Stomach (tissue), 9 donors: Measurements from ENCODE around the gene SBF2. TPM values are rescaled to one million over a fixed set of nuclear protein-coding genes. Genes with fewer than 3 reads are reported as not detected.

Source experiments
- DNase-seq, 2 donors: peaks; one replicate each; pipeline versions ENCODE4 v3.0.0 to v3.0.0-alpha.2; 2013 to 2019
- H3K27ac ChIP-seq, 5 donors: fragments of 200-600 bp in 4 of 5; sonication (generic) in 4 of 5; one replicate each; pipeline ENCODE4 v1.5.1; 2013 to 2019; ENCODE audit warnings: mild to moderate bottlenecking in 1 of 5, moderate library complexity in 1 of 5
- H3K27me3 ChIP-seq, 3 donors: fragments of 200-600 bp; sonication (generic); one replicate each; pipeline ENCODE4 v1.5.1; 2017 to 2019; ENCODE audit warnings: mixed run types in 1 of 3
- H3K36me3 ChIP-seq, 4 donors: fragments of 200-600 bp; sonication (generic); 1 replicate in 3 of 4; 2 replicates in 1 of 4; pipeline ENCODE4 v1.5.1; 2016 to 2019
- H3K4me1 ChIP-seq, 4 donors: fragments of 200-600 bp; sonication (generic); one replicate each; pipeline ENCODE4 v1.5.1; 2016 to 2019
- H3K4me3 ChIP-seq, 4 donors: fragments of 200-600 bp; sonication (generic) in 3 of 4; one replicate each; pipeline ENCODE4 v1.5.1; 2016 to 2019; ENCODE audit warnings: mild to moderate bottlenecking in 1 of 4
- H3K9me3 ChIP-seq, 4 donors: fragments of 200-600 bp; sonication (generic); one replicate each; pipeline ENCODE4 v1.5.1; 2016 to 2019
- EP300 ChIP-seq: sonication (generic); formaldehyde crosslinking; IDR thresholded peaks from one replicate; pipeline ENCODE4 v1.6.1; 2017; ENCODE audit warnings: antibody characterized with exemption
- POLR2A ChIP-seq, 4 donors: fragments of 450-650 bp; IDR thresholded peaks; one replicate each; pipeline ENCODE4 v1.6.1; 2016; ENCODE audit warnings: antibody characterized with exemption in 4 of 4, control low read depth in 2 of 4, mild to moderate bottlenecking in 1 of 4, moderate library complexity in 1 of 4
- POLR2AphosphoS5 ChIP-seq, 3 donors: sonication (generic); formaldehyde crosslinking; IDR thresholded peaks; one replicate each; pipeline ENCODE4 v1.6.1; 2016; ENCODE audit warnings: antibody characterized with exemption in 3 of 3
- WGBS, 5 donors: extraction: QIAGEN DNeasy Blood & Tissue Kit in 3 of 5; methylation state at CpG; one replicate each; pipeline versions ENCODE4 v1.1.5 to v1.1.7; 2013 to 2018; 5-methylcytosine and 5-hydroxymethylcytosine counted together
- intact Hi-C: fragments of 100-400 bp; cut with DNase I; formaldehyde crosslinking; loops from one replicate; pipeline ENCODE4 v1.15.1; 2023; ENCODE audit warnings: low total_unique reads
- polyA plus RNA-seq, 3 donors: library from polyadenylated mRNA; stranded (reverse); fragments of 200-250 nt; gene quantifications; one replicate each; pipeline ENCODE4 v1.2.3, GENCODE V29; 2013
- total RNA-seq, 5 donors: library from RNA; depleted of rRNA; stranded (reverse); fragments of >200 nt; gene quantifications; one replicate each; pipeline versions ENCODE4 v1.1.0 to v1.2.3, GENCODE V29; 2014 to 2016
- TF ChIP-seq, protein P1 (sequence below), 7 experiments: fragments of 450-650 bp in 4 of 7; fragments of 200-600 bp in 3 of 7; sonication (generic) in 3 of 7; IDR thresholded peaks; one replicate each; pipeline ENCODE4 v1.5.1; 2016 to 2019; ENCODE audit warnings: antibody characterized with exemption in 7 of 7, control low read depth in 2 of 7, mild to moderate bottlenecking in 1 of 7
- donor health status: healthy with polysubstance abuse.
- donor health status: Bipolar disorder and iron deficiency.
- donor health status: healthy.

SBF2 gene
- total and polyA plus RNA-seq, 8 donors = 8.6 to 260 (median 37.2) TPM

DNA sequence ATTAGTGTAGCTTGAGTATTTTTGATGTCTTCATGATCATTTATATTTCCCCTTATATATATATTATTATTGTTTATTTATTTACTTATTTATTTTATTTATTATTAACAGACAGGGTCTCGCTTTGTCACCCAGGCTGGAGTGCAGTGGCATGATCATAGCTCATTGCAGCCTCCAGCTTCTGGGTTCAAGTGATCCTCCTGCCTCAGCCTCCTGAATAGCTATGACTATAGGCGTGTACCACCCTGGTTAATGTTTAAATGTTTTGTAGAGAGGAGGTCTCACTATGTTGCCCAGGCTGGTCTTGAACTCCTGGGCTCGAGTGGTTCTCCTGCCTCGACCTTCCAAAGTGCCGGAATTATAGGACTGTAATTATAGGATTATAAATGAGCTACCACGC is 21.1 kb upstream of the SBF2 start:
- H3K27ac ChIP-seq = no peak overlapping the region
- intact Hi-C loops = loop anchor here (10.0 kb wide), 1 partner anchor 550 kb away; no protein-coding TSS in a partner anchor
- DNase-seq = no peak
- no peaks in the 10 kb centered on the region for H3K9me3 ChIP-seq
- no peak overlapping the region for H3K4me3 ChIP-seq
- 83 to 88% (median 85%) methylated on average over 6 of the region's 6 CpGs for WGBS, 5 donors
- H3K4me1 ChIP-seq = peaks cover 0 to 19% (median 9%) of the 10 kb centered on the region in 4 donors
- H3K27me3 ChIP-seq = no peaks in the 10 kb centered on the region
- TF ChIP-seq, protein P1, sequence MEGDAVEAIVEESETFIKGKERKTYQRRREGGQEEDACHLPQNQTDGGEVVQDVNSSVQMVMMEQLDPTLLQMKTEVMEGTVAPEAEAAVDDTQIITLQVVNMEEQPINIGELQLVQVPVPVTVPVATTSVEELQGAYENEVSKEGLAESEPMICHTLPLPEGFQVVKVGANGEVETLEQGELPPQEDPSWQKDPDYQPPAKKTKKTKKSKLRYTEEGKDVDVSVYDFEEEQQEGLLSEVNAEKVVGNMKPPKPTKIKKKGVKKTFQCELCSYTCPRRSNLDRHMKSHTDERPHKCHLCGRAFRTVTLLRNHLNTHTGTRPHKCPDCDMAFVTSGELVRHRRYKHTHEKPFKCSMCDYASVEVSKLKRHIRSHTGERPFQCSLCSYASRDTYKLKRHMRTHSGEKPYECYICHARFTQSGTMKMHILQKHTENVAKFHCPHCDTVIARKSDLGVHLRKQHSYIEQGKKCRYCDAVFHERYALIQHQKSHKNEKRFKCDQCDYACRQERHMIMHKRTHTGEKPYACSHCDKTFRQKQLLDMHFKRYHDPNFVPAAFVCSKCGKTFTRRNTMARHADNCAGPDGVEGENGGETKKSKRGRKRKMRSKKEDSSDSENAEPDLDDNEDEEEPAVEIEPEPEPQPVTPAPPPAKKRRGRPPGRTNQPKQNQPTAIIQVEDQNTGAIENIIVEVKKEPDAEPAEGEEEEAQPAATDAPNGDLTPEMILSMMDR (IDR thresholded peaks at IDR 0.05) = no peak
- TF ChIP-seq EP300 (no peak), POLR2AphosphoS5 (IDR thresholded peaks at IDR 0.05) (no peak)
- H3K36me3 ChIP-seq = no peaks in the 10 kb centered on the region

DNA sequence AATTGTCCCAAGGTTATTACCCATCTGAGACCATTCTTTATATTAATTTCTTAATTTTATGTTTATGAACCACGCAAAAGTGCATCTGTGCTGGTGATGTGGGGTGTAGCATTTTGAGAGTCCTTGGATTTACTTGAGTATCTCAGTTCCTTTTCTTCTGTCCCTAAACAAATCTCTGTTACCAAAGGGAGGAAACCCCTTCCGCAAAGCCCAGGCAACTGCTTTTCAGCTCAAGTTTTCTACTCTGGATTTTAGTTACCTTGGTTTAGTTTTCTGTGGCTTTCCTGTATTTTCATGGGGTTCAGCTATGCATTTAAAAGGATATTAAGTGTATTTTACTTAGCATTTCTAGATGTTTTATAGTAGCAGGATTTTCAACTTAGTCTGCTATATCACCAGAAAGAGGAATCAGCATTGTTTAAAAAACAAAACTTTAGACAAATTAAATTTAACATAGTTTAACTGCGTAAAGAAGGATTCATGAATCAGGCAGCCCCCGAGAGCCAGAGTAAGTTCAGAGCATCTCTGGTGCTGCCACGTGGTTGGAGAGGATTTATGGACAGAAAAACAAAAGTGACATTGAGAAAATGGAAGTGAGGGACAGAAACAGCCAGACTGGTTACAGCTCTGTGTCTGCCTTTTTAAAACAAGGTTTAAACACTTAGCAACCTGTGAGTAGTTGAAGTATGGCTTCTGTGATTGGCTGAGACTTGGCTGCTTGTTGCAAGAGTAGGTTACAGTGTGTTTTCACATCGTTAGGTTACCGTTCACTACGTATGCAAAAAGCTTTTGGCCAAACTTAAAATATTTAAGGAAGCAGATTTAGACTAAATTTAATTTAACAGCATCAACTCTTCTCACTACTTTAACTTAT is 20.4 kb upstream of the SBF2 start:
- 42 to 53% (median 51%) methylated on average over 8 of the region's 8 CpGs for WGBS, 5 donors
- no peaks in the 10 kb centered on the region for H3K9me3 ChIP-seq
- TF ChIP-seq POLR2AphosphoS5 (IDR thresholded peaks at IDR 0.05) = no peak
- no peak for TF ChIP-seq EP300
- TF ChIP-seq, protein P1 (IDR thresholded peaks at IDR 0.05) = no peak
- no peak for TF ChIP-seq POLR2A (IDR thresholded peaks at IDR 0.05)
- DNase-seq = peak in 1 of 2 donors; percentile 81
- H3K27ac ChIP-seq = no peak overlapping the region
- H3K36me3 ChIP-seq = no peaks in the 10 kb centered on the region
- peaks cover 5 to 25% (median 15%) of the 10 kb centered on the region in 4 donors for H3K4me1 ChIP-seq
- intact Hi-C loops = loop anchor here (10.0 kb wide), 1 partner anchor 550 kb away; no protein-coding TSS in a partner anchor
- H3K27me3 ChIP-seq = no peaks in the 10 kb centered on the region
- H3K4me3 ChIP-seq = no peak overlapping the region

DNA sequence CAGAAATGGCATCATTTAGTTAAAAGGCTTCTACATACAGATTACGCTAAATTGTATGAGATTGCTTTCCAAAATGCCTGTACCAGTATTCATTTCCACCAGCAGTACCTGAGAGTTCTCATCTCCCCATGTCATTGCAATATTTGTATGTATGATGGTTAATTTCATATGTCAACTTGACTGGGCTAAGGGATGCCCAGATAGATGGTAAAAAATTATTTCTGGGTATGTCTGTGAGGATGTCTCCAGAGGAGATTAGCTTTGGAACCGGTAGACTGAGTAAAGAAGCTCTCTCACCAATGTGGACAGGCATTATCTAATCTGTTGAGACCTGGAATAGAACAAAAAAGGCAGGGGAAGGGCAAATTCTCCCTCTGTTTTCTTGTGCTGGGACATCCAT is 17.8 kb upstream of the SBF2 start:
- no peak overlapping the region for H3K4me3 ChIP-seq
- peaks cover 27 to 48% (median 35%) of the 10 kb centered on the region in 4 donors for H3K4me1 ChIP-seq
- H3K27ac ChIP-seq = no peak overlapping the region
- peak in 1 of 4 donors; percentile 19 for TF ChIP-seq POLR2A (IDR thresholded peaks at IDR 0.05)
- TF ChIP-seq, protein P1 (IDR thresholded peaks at IDR 0.05) = no peak
- intact Hi-C loops = loop anchor here (10.0 kb wide), 1 partner anchor 547 kb away; no protein-coding TSS in a partner anchor
- 91 to 100% (median 94%) methylated on average over 2 of the region's 2 CpGs for WGBS, 5 donors
- H3K9me3 ChIP-seq = no peaks in the 10 kb centered on the region
- H3K36me3 ChIP-seq = no peaks in the 10 kb centered on the region
- H3K27me3 ChIP-seq = peaks cover 0 to 3% (median 0%) of the 10 kb centered on the region in 3 donors
- DNase-seq = no peak

DNA sequence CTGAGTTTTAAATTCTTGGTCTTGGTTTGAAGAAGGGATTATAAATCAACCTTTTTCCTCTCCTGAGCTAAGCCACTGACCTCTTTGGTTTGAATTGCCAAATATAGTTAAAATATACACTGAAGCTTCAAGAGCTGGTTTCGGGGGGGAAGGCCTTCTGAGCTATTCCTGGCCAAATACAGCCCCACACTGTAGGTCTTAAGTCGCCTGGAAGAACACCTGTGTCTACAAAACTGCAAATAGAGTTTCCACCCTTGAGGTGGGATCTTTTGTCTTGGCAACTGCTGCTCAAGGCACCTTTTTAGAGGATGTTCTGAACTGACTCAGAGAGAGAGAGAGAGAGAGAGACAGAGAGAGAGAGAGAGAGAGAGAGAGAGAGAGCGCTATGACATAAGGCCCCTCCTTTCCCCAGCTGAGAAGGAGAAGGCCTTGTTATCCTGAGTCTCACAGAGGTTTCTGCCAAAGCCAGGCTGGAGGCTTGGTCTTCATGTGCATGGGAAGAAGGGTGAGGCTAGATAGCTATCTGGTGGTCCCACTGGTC is 16.4 kb upstream of the SBF2 start:
- TF ChIP-seq EP300 (no peak), POLR2AphosphoS5 (IDR thresholded peaks at IDR 0.05) (no peak), POLR2A (IDR thresholded peaks at IDR 0.05) (no peak)
- TF ChIP-seq, protein P1 (IDR thresholded peaks at IDR 0.05) = no peak
- H3K36me3 ChIP-seq = no peaks in the 10 kb centered on the region
- 64 to 79% (median 71%) methylated on average over 3 of the region's 3 CpGs for WGBS, 5 donors
- H3K4me1 ChIP-seq = peaks cover 40 to 60% (median 47%) of the 10 kb centered on the region in 4 donors
- H3K4me3 ChIP-seq = no peak overlapping the region
- H3K27me3 ChIP-seq = peaks cover 0 to 14% (median 9%) of the 10 kb centered on the region in 3 donors
- no peak for DNase-seq
- H3K27ac ChIP-seq = peak overlapping the region in 4 of 5 donors; percentile 22 to 97 (median 94)
- H3K9me3 ChIP-seq = no peaks in the 10 kb centered on the region
- intact Hi-C loops = loop anchor here (10.0 kb wide), 1 partner anchor 546 kb away; no protein-coding TSS in a partner anchor
